SK-N-MC (cell line): ENCODE results near the gene ACAT2.

Source experiments
- EZH2 ChIP-seq: fragments of 200-600 bp; sonication (generic); IDR thresholded peaks from one replicate; pipeline ENCODE4 v1.6.1; 2017; ENCODE audit warnings: antibody characterized with exemption
- FOXP2 ChIP-seq: optimal IDR thresholded peaks from 2 replicates; pipeline ENCODE3; 2011; ENCODE audit warnings: mild to moderate bottlenecking, moderate library complexity; ENCODE audit not compliant: insufficient read depth; ENCODE audit errors: extremely low read length, control extremely low read depth
- POLR2AphosphoS5 ChIP-seq: IDR thresholded peaks from 2 replicates; pipeline ENCODE4 v1.6.1; 2012; ENCODE audit warnings: mild to moderate bottlenecking, low read depth, low read length, borderline replicate concordance

DNA sequence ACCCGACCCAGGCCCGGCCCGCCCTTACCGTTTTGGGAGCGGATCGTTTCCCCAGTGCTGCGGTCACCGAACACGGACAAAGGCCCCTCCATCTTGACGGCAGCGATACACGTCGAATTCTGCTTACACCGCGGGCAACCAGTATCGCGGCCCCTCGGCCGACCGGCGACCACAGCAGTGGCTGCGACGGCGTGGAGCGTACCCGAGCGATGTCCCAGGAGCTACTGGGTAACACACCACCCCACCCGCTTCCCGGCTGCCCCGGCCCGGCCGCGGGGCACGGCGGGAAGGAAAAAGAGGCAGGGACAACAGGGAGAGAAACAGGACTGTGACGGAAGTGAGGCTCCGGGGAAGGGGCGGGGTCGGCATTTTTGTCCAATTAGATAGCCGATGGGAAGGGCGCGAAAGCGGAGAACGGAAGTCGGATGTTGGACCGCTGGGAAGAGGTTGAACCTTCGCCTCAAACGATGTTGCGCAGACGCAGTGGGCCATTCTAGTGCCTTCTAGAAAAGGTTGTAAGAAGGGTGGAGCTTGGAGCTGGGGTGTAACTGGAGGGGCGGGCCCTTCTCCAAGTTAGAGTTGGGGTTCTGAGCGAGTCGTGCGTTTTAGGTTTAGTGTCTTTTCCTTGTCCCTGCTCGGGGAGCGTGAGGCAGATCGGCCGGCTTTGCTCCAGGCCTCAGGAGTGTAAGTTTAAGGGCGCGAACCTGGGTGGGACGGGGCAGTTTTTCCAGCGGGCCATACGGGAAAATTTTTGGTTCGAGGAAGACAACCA lies 27.7 kb downstream of the ACAT2 start, which contains the start of gene TCP1:
- peak; percentile 99 for TF ChIP-seq POLR2AphosphoS5
- no peak for TF ChIP-seq EZH2
- TF ChIP-seq FOXP2: peak; percentile 78
